ENCODE data around the gene TAF6L. TPM values are rescaled to one million over a fixed set of nuclear protein-coding genes. Genes with fewer than 3 reads are reported as not detected.

The TAF6L gene
- total and polyA plus RNA-seq, 2 of the 8 experiments (the other 6 are each of a cell fraction or from before 2014, with no cell fraction given): 24.8 to 31.9 TPM

- TF ChIP-seq CBX5 (IDR thresholded peaks at IDR 0.05; ENCODE audit: low read depth, low read length): no peak
- TF ChIP-seq KDM1A (IDR thresholded peaks at IDR 0.05; ENCODE audit: borderline replicate concordance, low read length): no peak
- TF ChIP-seq YY1 (IDR thresholded peaks at IDR 0.05; ENCODE audit: low read depth, low read length): no peak
- TF ChIP-seq CEBPB (IDR thresholded peaks at IDR 0.05; ENCODE audit: low read depth, low read length): no peak
- no peak for TF ChIP-seq E2F6 (IDR thresholded peaks at IDR 0.05)
- no peak for TF ChIP-seq MAFK (IDR thresholded peaks at IDR 0.05; ENCODE audit: low read depth, low read length)
- no peak for TF ChIP-seq SRF (IDR thresholded peaks at IDR 0.05; ENCODE audit: low read depth, low read length)
- TF ChIP-seq BCL11A (IDR thresholded peaks at IDR 0.05; ENCODE audit: low read depth in 2 of 2, low read length in 2 of 2): no peak
- no peak for TF ChIP-seq SUZ12 (IDR thresholded peaks at IDR 0.05; ENCODE audit: low read length)
- no peak for TF ChIP-seq HDAC6 (IDR thresholded peaks at IDR 0.05; ENCODE audit: low read depth, low read length)
- TF ChIP-seq TEAD4 (IDR thresholded peaks at IDR 0.05; ENCODE audit: low read depth, low read length): no peak
- peak; percentile 94 for TF ChIP-seq CREB1 (IDR thresholded peaks at IDR 0.05)
- no peak for TF ChIP-seq CHD1 (IDR thresholded peaks at IDR 0.05; ENCODE audit: low read depth, low read length)
- no peak for TF ChIP-seq JUND (IDR thresholded peaks at IDR 0.05; ENCODE audit: low read length)
- peak; percentile 98 for TF ChIP-seq SP1 (IDR thresholded peaks at IDR 0.05; ENCODE audit: low read depth, low read length)
- TF ChIP-seq ASH2L (IDR thresholded peaks at IDR 0.05; ENCODE audit: low read length): peak; percentile 70
- TF ChIP-seq SIRT6 (IDR thresholded peaks at IDR 0.05; ENCODE audit: low read length): no peak
- TF ChIP-seq NRF1 (IDR thresholded peaks at IDR 0.05; ENCODE audit: low read depth, low read length): no peak
- TF ChIP-seq SP4 (IDR thresholded peaks at IDR 0.05; ENCODE audit: low read length): peak; percentile 91
- TF ChIP-seq RAD21 (IDR thresholded peaks at IDR 0.05 in 1 of 2, conservative IDR thresholded peaks at IDR 0.05 in 1 of 2; ENCODE audit: low read depth in 2 of 2, low read length in 2 of 2): no peak
- no peak; the same call in 1 of the 2 replicates for TF ChIP-seq KDM5A (IDR thresholded peaks at IDR 0.05; ENCODE audit: low read length)
- TF ChIP-seq SIN3A (conservative IDR thresholded peaks at IDR 0.05 in 1 of 2, IDR thresholded peaks at IDR 0.05 in 1 of 2; ENCODE audit: low read depth in 1 of 2, low read length in 2 of 2): peak; percentile 78 to 82; a peak in 2 of 4 replicates
- no peak for TF ChIP-seq JUN (IDR thresholded peaks at IDR 0.05; ENCODE audit: low read depth, low read length)
Measured at GRCh38 chr11:62831520-62832335, 60.5 kb downstream of the TAF6L start, which contains the start of gene STX5 (continued).

Measured in H1 (cell line).